Small intestine (tissue), 7 donors: ENCODE data around the gene KRT25. TPM values are rescaled to one million over a fixed set of nuclear protein-coding genes. Genes with fewer than 3 reads are reported as not detected.

Experiments used
- DNase-seq, 2 donors: peaks; one replicate each; pipeline versions ENCODE4 v3.0.0 to v3.0.0-alpha.2; 2013
- FAIRE-seq: peaks from 2 replicates; lab custom pipeline; 2012; peaks lifted over from hg19 to GRCh38; lab: Jason Lieb, UNC
- H3K27ac ChIP-seq, 3 donors: one replicate each; pipeline ENCODE4 v1.5.1; 2013; ENCODE audit warnings: low read length in 2 of 3, mild to moderate bottlenecking in 2 of 3, control low read depth in 1 of 3, inconsistent platforms in 1 of 3, low read depth in 1 of 3, moderate library complexity in 1 of 3
- H3K27me3 ChIP-seq, 3 donors: one replicate each; pipeline ENCODE4 v1.6.1; 2013; ENCODE audit warnings: low read length in 3 of 3, inconsistent platforms in 1 of 3; ENCODE audit not compliant: control insufficient read depth in 3 of 3, insufficient read depth in 3 of 3
- H3K36me3 ChIP-seq, 3 donors: one replicate each; pipeline ENCODE4 v1.6.1; 2013; ENCODE audit warnings: low read length in 3 of 3, inconsistent platforms in 1 of 3, low read depth in 1 of 3, mild to moderate bottlenecking in 1 of 3, moderate library complexity in 1 of 3; ENCODE audit not compliant: control insufficient read depth in 3 of 3, insufficient read depth in 2 of 3
- H3K4me1 ChIP-seq, 3 donors: one replicate each; pipeline ENCODE4 v1.6.1; 2013; ENCODE audit warnings: low read length in 2 of 3, inconsistent platforms in 1 of 3, low read depth in 1 of 3, mild to moderate bottlenecking in 1 of 3, moderate library complexity in 1 of 3; ENCODE audit not compliant: control insufficient read depth in 3 of 3, insufficient read depth in 2 of 3
- H3K4me3 ChIP-seq, 3 donors: one replicate each; pipeline ENCODE4 v1.5.1; 2013; ENCODE audit warnings: low read length in 3 of 3, control low read depth in 1 of 3, inconsistent platforms in 1 of 3, low read depth in 1 of 3, mild to moderate bottlenecking in 1 of 3, moderate library complexity in 1 of 3
- H3K9me3 ChIP-seq, 2 donors: one replicate each; pipeline ENCODE4 v1.6.1; 2013; ENCODE audit warnings: low read depth in 1 of 2, low read length in 1 of 2; ENCODE audit not compliant: control insufficient read depth in 2 of 2, insufficient read depth in 1 of 2
- WGBS, 3 donors: extraction: QIAGEN DNeasy Blood & Tissue Kit; methylation state at CpG; one replicate each; pipeline ENCODE4 v1.1.7; 2013; 5-methylcytosine and 5-hydroxymethylcytosine counted together
- polyA plus RNA-seq, 4 donors: library from polyadenylated mRNA; stranded (reverse) in 3 of 4; unstranded in 1 of 4; fragments of 200-250 nt in 3 of 4; fragments of 120-200 nt in 1 of 4; gene quantifications; one replicate each; pipeline versions ENCODE4 v1.2.1 to v1.2.3, GENCODE V29; 2013
- donor health status: healthy with polysubstance abuse.
- donor health status: control.
- donor health status: control.
- donor health status: Bipolar disorder and iron deficiency.
- donor health status: healthy.

The KRT25 gene
- polyA plus RNA-seq, 4 donors: 0.04 TPM; not detected in 3

GRCh38 chr17:40775945-40776344, 20.8 kb upstream of the KRT25 start:
- WGBS, 3 donors: 71 to 81% (median 80%) methylated on average over 4 of the region's 4 CpGs
- H3K27me3 ChIP-seq: peaks cover 0 to 23% (median 11%) of the 10 kb centered on the region in 3 donors
- no peak overlapping the region for H3K4me3 ChIP-seq
- DNase-seq (no peak), FAIRE-seq (no peak)
- H3K4me1 ChIP-seq: no peaks in the 10 kb centered on the region
- no peaks in the 10 kb centered on the region for H3K36me3 ChIP-seq
- H3K27ac ChIP-seq: no peak overlapping the region
- H3K9me3 ChIP-seq: no peaks in the 10 kb centered on the region

- no peak within 1 kb of the TSS for H3K27ac ChIP-seq
Observed at GRCh38 chr17:40772101-40772500, 17.0 kb upstream of the KRT25 start, which contains the start of gene KRT26. KRT26 (minus strand) TSS chr17:40772201; CDS start chr17:40772113, 88 bp downstream.

GRCh38 chr17:40765657-40766056, 10.5 kb upstream of the KRT25 start:
- no peaks in the 10 kb centered on the region for H3K27me3 ChIP-seq

More at GRCh38 chr17:40772101-40772500, 17.0 kb upstream of the KRT25 start, which contains the start of gene KRT26:
- H3K4me1 ChIP-seq: no peaks in the 10 kb centered on the region
- FAIRE-seq: no peak
- H3K36me3 ChIP-seq: no peaks in the 10 kb centered on the region
- no peak for DNase-seq
- no peaks in the 10 kb centered on the region for H3K9me3 ChIP-seq
- no peak within 1 kb of the TSS for H3K4me3 ChIP-seq
- peaks cover 0 to 9% (median 4%) of the 10 kb centered on the region in 3 donors for H3K27me3 ChIP-seq
- WGBS, 3 donors: 73 to 92% (median 84%) methylated on average over 3 of the region's 3 CpGs

GRCh38 chr17:40763752-40764151, 8.6 kb upstream of the KRT25 start:
- no peak overlapping the region for H3K4me3 ChIP-seq
- H3K9me3 ChIP-seq: peaks cover 0 to 26% of the 10 kb centered on the region in 2 donors
- no peaks in the 10 kb centered on the region for H3K36me3 ChIP-seq
- DNase-seq (no peak), FAIRE-seq (no peak)
- H3K4me1 ChIP-seq: no peaks in the 10 kb centered on the region
- H3K27me3 ChIP-seq: no peaks in the 10 kb centered on the region
- no peak overlapping the region for H3K27ac ChIP-seq
- 71 to 85% (median 79%) methylated on average over 1 of the region's 1 CpG for whole genome bisulfite sequencing, 3 donors

More at GRCh38 chr17:40765657-40766056, 10.5 kb upstream of the KRT25 start:
- Histone ChIP-seq H3K4me1 (no peaks in the 10 kb centered on the region), H3K4me3 (no peak overlapping the region), H3K9me3 (peaks cover 0 to 22% of the 10 kb centered on the region in 2 donors), H3K36me3 (no peaks in the 10 kb centered on the region), H3K27ac (no peak overlapping the region)
- no peak for FAIRE-seq
- 71 to 79% (median 73%) methylated on average over 2 of the region's 2 CpGs for WGBS, 3 donors
- no peak for DNase-seq

- H3K36me3 ChIP-seq: no peaks in the 10 kb centered on the region
- peaks cover 0 to 26% of the 10 kb centered on the region in 2 donors for H3K9me3 ChIP-seq
- H3K4me3 ChIP-seq: no peak overlapping the region
- no peak overlapping the region for H3K27ac ChIP-seq
- DNase-seq (no peak), FAIRE-seq (no peak)
- H3K27me3 ChIP-seq: no peaks in the 10 kb centered on the region
- WGBS, 3 donors: 3 to 23% (median 5%) methylated on average over 1 of the region's 1 CpG
- no peaks in the 10 kb centered on the region for H3K4me1 ChIP-seq
Observed at GRCh38 chr17:40760105-40761016, 5.2 kb upstream of the KRT25 start.

- H3K4me1 ChIP-seq: no peaks in the 10 kb centered on the region
- H3K27me3 ChIP-seq: peaks cover 0 to 9% (median 0%) of the 10 kb centered on the region in 3 donors
- DNase-seq: no peak
- H3K9me3 ChIP-seq: peaks cover 0 to under 1% of the 10 kb centered on the region in 2 donors
- H3K4me3 ChIP-seq: no peak overlapping the region
- no peaks in the 10 kb centered on the region for H3K36me3 ChIP-seq
- no peak overlapping the region for H3K27ac ChIP-seq
- FAIRE-seq: no peak
- 85 to 91% (median 90%) methylated on average over 3 of the region's 3 CpGs for WGBS, 3 donors
Observed at GRCh38 chr17:40753804-40754203, 1.3 kb downstream of the KRT25 start.

- peaks cover 0 to 12% (median 0%) of the 10 kb centered on the region in 3 donors for H3K27me3 ChIP-seq
- no peak for DNase-seq
- no peaks in the 10 kb centered on the region for H3K36me3 ChIP-seq
- no peak overlapping the region for H3K27ac ChIP-seq
- H3K4me1 ChIP-seq: no peaks in the 10 kb centered on the region
- WGBS, 3 donors: 81 to 93% (median 87%) methylated on average over 14 of the region's 14 CpGs
- no peak for FAIRE-seq
- H3K9me3 ChIP-seq: peaks cover 0 to 2% of the 10 kb centered on the region in 2 donors
- no peak overlapping the region for H3K4me3 ChIP-seq
Observed at GRCh38 chr17:40751065-40751464, 4.1 kb downstream of the KRT25 start.

- DNase-seq (no peak), FAIRE-seq (no peak)
- H3K36me3 ChIP-seq: no peaks in the 10 kb centered on the region
- WGBS, 3 donors: 73 to 91% (median 87%) methylated on average over 6 of the region's 6 CpGs
- H3K27ac ChIP-seq: no peak overlapping the region
- no peak overlapping the region for H3K4me3 ChIP-seq
- peaks cover 0 to 12% (median 2%) of the 10 kb centered on the region in 3 donors for H3K27me3 ChIP-seq
- H3K4me1 ChIP-seq: no peaks in the 10 kb centered on the region
- H3K9me3 ChIP-seq: peaks cover 0 to 2% of the 10 kb centered on the region in 2 donors
Observed at GRCh38 chr17:40750391-40750790, 4.7 kb downstream of the KRT25 start.
